MCF 10A (cell line): Measurements from ENCODE around the gene DDX54. TPM values are rescaled to one million over a fixed set of nuclear protein-coding genes. Genes with fewer than 3 reads are reported as not detected.

Source experiments
- BruUV-seq: library from RNA; stranded (reverse); fragments of 400-500 nt; replicated peaks from 2 replicates; lab custom pipeline; 2021; lab: Mats Ljungman, UMichigan
- CTCF ChIA-PET: fragments of 300-600 bp; sonication (Branson Sonifier 250); formaldehyde crosslinking; extraction: SDS; loops from one replicate; lab custom pipeline; 2021; ENCODE audit warnings: antibody characterized with exemption, inconsistent platforms; lab: Yijun Ruan, JAX
- POLR2A ChIA-PET: fragments of 300-600, 350-650 bp; sonication (Branson Sonifier 250); formaldehyde crosslinking; extraction: SDS; loops from one replicate; lab custom pipeline; 2020; ENCODE audit warnings: antibody characterized with exemption, inconsistent platforms; lab: Yijun Ruan, JAX
- DNase-seq: peaks from one replicate; pipeline ENCODE4 v3.0.0-alpha.2; 2018; ENCODE audit not compliant: unreplicated experiment
- H3K27ac Mint-ChIP-seq: one replicate; pipeline ENCODE4 v1.8.0; 2022; ENCODE audit warnings: mild to moderate bottlenecking, low read depth, mixed read lengths; ENCODE audit not compliant: unreplicated experiment
- H3K27me3 Mint-ChIP-seq: one replicate; pipeline ENCODE4 v1.8.0; 2022; ENCODE audit warnings: mixed read lengths; ENCODE audit not compliant: insufficient read depth, unreplicated experiment
- H3K36me3 Mint-ChIP-seq: one replicate; pipeline ENCODE4 v1.8.0; 2022; ENCODE audit warnings: mild to moderate bottlenecking, moderate library complexity, mixed read lengths; ENCODE audit not compliant: insufficient read depth, unreplicated experiment
- H3K4me1 Mint-ChIP-seq: one replicate; pipeline ENCODE4 v1.8.0; 2022; ENCODE audit warnings: mixed read lengths; ENCODE audit not compliant: insufficient read depth, unreplicated experiment
- H3K4me3 Mint-ChIP-seq: one replicate; pipeline ENCODE4 v1.8.0; 2022; ENCODE audit warnings: mild to moderate bottlenecking, moderate library complexity, mixed read lengths; ENCODE audit not compliant: unreplicated experiment
- H3K9me3 Mint-ChIP-seq: one replicate; pipeline ENCODE4 v1.8.0; 2022; ENCODE audit warnings: mixed read lengths; ENCODE audit not compliant: unreplicated experiment
- CTCF ChIP-seq: fragments of 200-600 bp; IDR thresholded peaks from one replicate; pipeline ENCODE4 v1.8.0; 2022; ENCODE audit warnings: antibody characterized with exemption, mild to moderate bottlenecking; ENCODE audit not compliant: unreplicated experiment
- intact Hi-C: fragments of 100-400 bp; cut with micrococcal nuclease; formaldehyde crosslinking; loops from 2 replicates; pipeline ENCODE4 v1.14.1; 2022
- total RNA-seq: library from RNA; stranded (reverse); gene quantifications from 2 replicates; pipeline ENCODE4 v1.2.3, GENCODE V29; 2022

The DDX54 gene
- total RNA-seq, 1 experiment from 2014 or later = 75.8 TPM

GRCh38 chr12:113216027-113216426, 30.7 kb upstream of the DDX54 start:
- Mint-ChIP-seq H3K36me3 (no peaks in the 10 kb centered on the region), H3K4me3 (no peak overlapping the region), H3K4me1 (peaks cover 25% of the 10 kb centered on the region), H3K9me3 (no peaks in the 10 kb centered on the region), H3K27ac (no peak overlapping the region), H3K27me3 (no peaks in the 10 kb centered on the region)
- POLR2A ChIA-PET = interaction anchor here (0.8 to 1.1 kb wide), 3 partner anchors 14 to 119 kb away, joined by 3 read pairs; no protein-coding TSS in a partner anchor
- intact Hi-C loops = no loop called here
- no peak for TF ChIP-seq CTCF
- no peak for DNase-seq
- no TSS peak for BruUV-seq
- CTCF ChIA-PET = no interaction called here

DNA sequence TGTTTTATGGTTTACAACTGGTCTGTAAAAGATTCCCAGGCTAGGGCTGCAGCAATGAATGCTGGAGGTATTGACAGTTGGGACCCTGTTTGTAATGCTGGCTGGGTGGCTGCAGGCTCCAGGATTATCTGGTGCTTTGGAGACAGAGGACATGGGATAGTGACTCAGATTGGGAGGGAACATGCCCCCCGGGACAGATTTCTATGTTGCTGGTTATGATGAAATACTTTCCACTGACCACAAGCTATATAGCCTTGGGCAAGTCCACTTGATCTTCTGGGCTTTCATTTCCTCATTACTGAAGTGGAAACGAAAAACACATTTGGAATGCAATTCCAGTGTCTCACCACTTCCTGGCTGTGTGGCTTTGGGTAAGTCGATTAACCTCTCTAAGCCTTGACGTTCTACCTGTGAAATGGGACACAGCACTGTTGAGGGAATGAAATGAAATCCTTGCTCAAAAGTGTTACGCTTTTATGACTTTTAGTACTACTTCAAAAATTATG, 29.7 kb upstream of the DDX54 start:
- Mint-ChIP-seq H3K27me3 (no peaks in the 10 kb centered on the region), H3K4me1 (peaks cover 25% of the 10 kb centered on the region), H3K4me3 (peak overlapping the region; percentile 19), H3K9me3 (no peaks in the 10 kb centered on the region), H3K36me3 (no peaks in the 10 kb centered on the region), H3K27ac (peak overlapping the region; percentile 73)
- DNase-seq = peak; percentile 95
- ChIA-PET CTCF (no interaction called here), POLR2A (interaction anchor here (0.6 to 1.0 kb wide), 3 partner anchors 9 to 14 kb away, joined by 3 read pairs; no protein-coding TSS in a partner anchor)
- no peak for TF ChIP-seq CTCF
- no TSS peak for BruUV-seq
- intact Hi-C loops = no loop called here

DNA sequence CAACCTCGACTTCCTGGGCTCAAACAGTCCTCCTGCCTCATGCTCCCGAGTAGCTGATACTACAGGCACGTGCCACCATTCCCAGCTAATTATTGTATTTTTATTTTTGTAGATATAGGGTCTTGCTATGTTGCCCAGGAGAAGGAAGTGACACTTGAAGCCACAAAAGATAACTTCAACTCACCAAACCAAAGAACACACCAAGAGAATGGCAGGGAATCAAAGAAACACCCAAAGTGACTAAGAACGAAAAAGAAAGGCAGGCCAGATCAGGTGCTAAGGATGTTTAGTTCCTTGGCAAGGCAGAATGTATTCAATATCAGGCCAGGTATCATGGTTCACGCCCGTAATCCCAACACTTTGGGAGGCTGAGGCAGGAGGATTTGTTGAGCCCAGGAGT, 25.9 kb upstream of the DDX54 start:
- Mint-ChIP-seq H3K4me3 (no peak overlapping the region), H3K27me3 (no peaks in the 10 kb centered on the region), H3K4me1 (peaks cover 15% of the 10 kb centered on the region), H3K27ac (no peak overlapping the region), H3K9me3 (no peaks in the 10 kb centered on the region), H3K36me3 (no peaks in the 10 kb centered on the region)
- intact Hi-C loops = no loop called here
- CTCF ChIA-PET = interaction anchor here (0.6 kb wide), 1 partner anchor 80 kb away, joined by 3 read pairs; no protein-coding TSS in a partner anchor
- no peak for DNase-seq
- BruUV-seq = no TSS peak
- no peak for TF ChIP-seq CTCF
- POLR2A ChIA-PET = interaction anchor here (0.9 to 1.3 kb wide), 2 partner anchors 11 to 14 kb away, joined by 3 to 4 read pairs; no protein-coding TSS in a partner anchor

GRCh38 chr12:113208041-113208934, 23.0 kb upstream of the DDX54 start:
- no peaks in the 10 kb centered on the region for H3K36me3 Mint-ChIP-seq
- H3K27me3 Mint-ChIP-seq = no peaks in the 10 kb centered on the region
- H3K4me3 Mint-ChIP-seq = no peak overlapping the region
- ChIA-PET CTCF (interaction anchor here (0.7 to 0.9 kb wide), 2 partner anchors 9 to 34 kb away, joined by 3 to 4 read pairs; no protein-coding TSS in a partner anchor), POLR2A (no interaction called here)
- BruUV-seq = no TSS peak
- no peak for TF ChIP-seq CTCF
- no peak for DNase-seq
- H3K4me1 Mint-ChIP-seq = no peaks in the 10 kb centered on the region
- intact Hi-C loops = no loop called here
- no peak overlapping the region for H3K27ac Mint-ChIP-seq
- H3K9me3 Mint-ChIP-seq = no peaks in the 10 kb centered on the region
